Activated effector memory CD4-positive, alpha-beta T cell treated with anti-CD3 and anti-CD28 coated beads, Interleukin-2, amount 50 U/mL, for 16 hours (primary cell): Measurements from ENCODE around the gene TRPM1.

Experiments
- DNase-seq: peaks from one replicate; pipeline ENCODE4 v3.0.0-alpha.2; 2020

The TRPM1 gene

GRCh38 chr15:31013863-31014607, 87.5 kb downstream of the TRPM1 start:
- no peak for DNase-seq

DNA sequence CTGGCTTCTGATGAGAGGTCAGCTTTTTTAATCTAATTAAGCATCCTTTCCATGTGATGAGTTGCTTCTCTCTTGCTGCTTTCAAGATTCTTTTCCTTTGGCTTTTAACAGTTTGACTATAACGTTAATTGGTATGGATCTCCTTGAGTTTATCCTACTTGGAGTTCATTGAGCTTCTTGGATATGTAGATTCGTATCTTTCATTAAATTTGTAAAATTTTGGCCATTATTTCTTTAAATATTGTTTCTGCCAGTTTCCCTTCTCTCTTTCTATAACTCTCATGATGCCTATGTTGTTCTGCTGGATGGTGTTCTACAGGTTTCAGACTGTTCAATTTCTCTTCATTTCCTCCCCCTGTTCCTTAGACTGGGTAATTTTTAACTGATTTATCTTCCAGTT, 89.1 kb downstream of the TRPM1 start:
- no peak for DNase-seq

- no peak for DNase-seq
Observed at GRCh38 chr15:31010036-31010435, 91.5 kb downstream of the TRPM1 start.

DNA sequence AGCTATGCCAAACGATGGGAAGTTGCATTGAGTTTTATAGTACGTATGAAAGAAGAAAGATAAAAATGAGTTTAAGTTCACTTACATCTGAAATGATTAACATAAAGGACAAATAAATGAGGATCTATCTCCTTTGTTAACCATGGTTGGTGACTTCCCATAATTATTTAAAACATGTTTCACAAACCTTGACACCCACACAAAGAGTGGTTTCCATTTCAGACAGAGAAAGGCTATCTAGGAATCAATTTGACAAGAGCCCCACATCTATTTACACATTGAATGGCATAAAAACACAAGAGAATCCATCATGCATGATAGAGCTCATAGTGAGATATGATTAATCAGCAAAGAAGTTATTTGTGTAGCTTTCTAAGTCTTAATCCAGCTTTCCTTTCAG, 95.9 kb downstream of the TRPM1 start:
- DNase-seq, result no peak

DNA sequence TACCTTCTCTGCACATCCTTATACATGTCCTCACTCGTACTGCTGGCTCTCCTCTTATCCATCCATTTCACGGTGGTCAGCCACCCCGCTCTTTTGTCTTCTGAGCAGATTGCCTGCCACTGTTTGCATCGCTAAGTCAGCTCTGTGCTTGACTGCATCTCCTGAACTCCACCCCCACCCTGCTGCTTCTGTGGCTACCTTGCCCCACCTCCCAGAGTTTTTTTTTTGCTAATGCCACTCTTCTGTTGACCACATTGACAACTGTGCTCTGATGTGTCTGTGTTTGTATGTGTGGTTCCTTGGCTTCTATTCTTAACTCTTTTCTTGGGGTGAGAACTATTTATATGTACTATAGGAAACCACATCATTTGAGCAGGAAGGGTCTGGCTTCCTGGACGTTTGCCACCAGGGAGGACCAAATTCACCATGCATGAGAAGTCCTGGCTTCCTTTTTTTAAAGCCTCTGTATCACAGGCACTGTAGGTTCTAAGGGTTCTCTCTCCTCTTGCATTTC, 97.2 kb downstream of the TRPM1 start:
- DNase-seq, result no peak

- DNase-seq, result no peak
Observed at GRCh38 chr15:31001702-31002101, 99.8 kb downstream of the TRPM1 start.

DNA sequence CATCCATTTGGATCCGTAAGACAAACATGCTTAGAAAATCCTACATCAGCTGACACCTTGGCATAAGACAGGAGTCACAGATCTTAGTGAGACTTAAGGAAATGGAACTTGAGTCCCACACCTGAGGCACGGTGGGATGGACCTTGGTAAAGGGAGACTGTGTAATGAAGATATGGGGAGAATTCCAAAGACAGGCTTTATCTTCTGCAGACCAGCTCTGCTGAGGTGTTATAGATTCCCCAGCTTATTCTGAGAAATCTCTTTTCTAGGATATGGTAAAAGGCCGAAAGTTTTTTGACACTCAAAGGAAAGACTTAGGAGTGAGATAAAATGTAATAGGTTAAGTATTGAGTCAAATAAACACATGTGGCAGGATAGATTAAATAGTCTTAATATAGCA, 101.8 kb downstream of the TRPM1 start:
- DNase-seq, result no peak

- no peak for DNase-seq
Observed at GRCh38 chr15:30997270-30997669, 104.3 kb downstream of the TRPM1 start.

GRCh38 chr15:30992249-30992864, 109.2 kb downstream of the TRPM1 start:
- DNase-seq, result no peak

DNA sequence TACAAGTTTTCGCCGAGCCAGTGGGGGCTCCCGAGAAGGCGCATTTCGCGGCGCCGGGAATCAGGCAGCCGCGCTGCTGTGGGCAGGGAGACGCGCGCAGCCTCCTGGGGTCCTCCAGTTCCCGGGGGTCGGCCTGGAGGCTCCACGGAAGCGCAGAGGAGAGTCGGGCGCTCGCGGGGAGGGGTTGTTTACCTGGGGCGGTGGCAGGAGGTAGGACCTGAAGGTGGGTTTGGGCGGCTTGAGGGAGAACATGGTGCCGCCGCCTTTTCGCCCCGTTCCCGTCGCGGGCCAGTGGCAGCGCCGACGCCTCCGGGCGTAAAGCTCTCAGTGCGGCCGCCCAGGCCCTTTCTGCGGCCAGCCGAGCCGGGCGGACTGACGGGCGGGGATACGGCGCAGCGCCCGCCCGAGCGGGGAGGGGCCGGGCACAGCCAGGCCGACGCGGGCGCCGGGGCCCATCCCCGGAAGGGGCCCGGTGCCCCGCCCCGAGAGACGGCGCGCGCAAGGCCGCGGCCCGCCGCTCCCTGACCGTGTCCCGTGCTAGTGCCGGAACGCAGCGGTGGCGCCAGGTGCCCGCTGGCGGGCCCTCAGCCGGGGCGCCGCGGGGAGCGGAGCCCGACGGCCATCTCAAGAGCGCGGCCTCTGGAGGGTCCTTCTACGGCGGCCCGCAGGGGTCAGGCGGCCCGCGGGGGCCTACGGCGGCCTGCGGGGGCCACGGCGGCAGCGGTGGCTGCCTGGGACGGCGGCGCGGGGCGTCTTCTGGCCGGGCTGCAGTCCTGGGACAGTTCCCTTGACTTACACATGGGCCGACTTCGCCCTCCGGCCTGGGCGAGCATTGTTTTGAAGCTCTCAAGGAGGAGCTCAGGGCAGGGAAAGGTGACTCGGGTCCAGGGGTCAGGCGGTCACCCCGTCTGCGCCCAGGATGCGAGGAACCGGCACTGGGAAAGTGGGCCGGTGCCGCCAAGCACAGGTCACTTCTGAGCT, 110.0 kb downstream of the TRPM1 start, which contains the start of gene MTMR10:
Gene MTMR10, minus strand, starts transcription at position 374 of the 981 bp plus-strand sequence. Its CDS starts 122 bp downstream, at position 252.
- peak; percentile 90 for DNase-seq

GRCh38 chr15:30990446-30991254, 110.9 kb downstream of the TRPM1 start:
- no peak for DNase-seq

DNA sequence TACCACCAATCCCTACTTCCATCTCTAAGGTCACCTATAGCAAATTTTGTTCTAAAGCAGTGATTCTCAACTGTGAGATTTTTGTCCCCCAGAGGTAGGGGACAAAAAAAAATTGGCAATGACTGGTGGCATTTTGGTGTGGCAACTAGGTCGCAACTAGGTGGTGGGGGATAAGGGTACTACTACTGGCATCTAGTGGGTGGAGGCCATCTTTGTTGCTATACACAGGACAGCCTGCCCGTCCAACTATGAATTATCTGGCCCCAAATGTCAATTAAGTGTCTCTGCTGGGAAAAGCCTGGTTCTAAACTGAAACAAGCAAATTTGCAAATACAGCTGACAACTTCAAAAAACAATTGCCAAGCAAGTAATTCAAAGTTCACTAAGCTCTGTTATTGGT, 111.5 kb downstream of the TRPM1 start:
- DNase-seq, result no peak

- DNase-seq, result no peak
Observed at GRCh38 chr15:30985081-30985531, 116.4 kb downstream of the TRPM1 start.

DNA sequence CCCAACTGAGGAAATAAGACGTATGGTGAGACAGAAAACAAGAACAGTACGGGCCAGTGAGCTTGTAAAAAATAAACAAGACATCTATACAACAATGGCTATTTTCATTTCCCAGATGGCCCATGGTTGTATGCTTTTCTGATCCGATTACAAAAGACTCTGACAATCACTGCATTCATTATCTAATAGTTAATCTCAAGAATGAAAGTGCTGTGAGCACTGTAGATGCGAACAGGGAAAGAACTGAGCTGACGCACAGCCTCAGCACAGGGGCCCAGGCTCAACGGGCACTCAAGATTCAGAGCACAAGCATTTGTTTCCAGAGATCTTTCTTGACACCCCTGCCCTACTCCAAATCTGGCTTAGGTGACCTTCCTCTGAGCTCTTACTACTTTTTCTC, 117.0 kb downstream of the TRPM1 start:
- no peak for DNase-seq

GRCh38 chr15:30984118-30984517, 117.4 kb downstream of the TRPM1 start:
- DNase-seq, result no peak

GRCh38 chr15:30979457-30979856, 122.1 kb downstream of the TRPM1 start:
- DNase-seq, result no peak

DNA sequence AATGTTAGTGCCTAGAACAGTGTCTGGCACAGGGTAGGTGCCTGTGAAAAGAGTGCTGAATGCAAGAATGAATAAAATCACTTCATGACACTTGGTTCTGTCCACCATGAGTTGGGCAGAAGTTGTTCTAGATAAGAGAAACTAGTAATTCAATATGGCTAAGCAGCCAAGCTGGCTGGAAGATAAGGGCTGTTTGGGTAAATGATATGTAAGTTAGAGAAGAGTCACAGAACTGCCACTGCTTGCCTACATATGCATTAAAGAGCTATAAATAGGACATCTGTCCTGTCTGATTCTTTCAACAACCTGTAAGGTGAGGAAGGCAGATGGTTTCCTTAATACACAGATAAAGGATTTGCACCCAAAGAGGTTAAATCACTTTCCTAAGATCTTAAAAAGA, 123.2 kb downstream of the TRPM1 start:
- DNase-seq, result no peak

DNA sequence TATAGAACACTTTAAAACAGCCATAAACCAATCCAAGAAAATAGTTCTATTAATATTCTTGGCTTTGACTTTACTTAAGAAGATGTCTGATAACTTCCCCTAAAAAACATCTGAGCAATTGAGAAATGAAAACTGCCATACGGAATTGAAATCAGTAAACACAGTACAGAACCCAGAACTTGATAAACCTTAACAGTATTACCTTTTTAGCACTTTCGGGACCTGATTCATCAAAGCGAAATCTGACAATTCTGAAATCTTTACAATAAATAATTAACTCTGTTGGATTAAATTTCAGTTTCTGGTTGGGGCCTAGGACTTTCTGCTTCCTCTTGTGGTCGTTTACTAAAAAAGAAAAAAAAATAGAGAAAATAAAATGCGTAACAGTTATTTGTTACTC, 127.4 kb downstream of the TRPM1 start:
- DNase-seq, result no peak

DNA sequence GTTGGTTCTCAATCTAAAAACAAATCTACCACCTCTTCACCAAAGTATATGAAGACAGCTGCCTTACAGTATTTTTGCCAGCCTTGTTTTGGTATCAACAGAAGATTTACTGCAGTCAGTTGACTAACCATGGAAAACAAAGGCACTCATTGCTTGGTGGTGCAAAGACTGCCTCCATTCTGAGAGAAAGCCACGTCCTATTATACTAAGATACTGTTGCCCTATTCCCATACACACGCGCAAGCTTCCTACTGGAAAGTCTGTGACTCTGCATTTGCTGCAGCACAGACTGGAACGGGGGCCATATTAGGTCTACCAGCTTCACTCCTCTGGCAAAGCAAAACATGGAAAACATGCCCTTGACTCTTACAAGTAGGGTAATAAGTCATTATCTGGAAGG, 128.1 kb downstream of the TRPM1 start:
- no peak for DNase-seq

- DNase-seq, result no peak
Observed at GRCh38 chr15:30969724-30970123, 131.8 kb downstream of the TRPM1 start.

DNA sequence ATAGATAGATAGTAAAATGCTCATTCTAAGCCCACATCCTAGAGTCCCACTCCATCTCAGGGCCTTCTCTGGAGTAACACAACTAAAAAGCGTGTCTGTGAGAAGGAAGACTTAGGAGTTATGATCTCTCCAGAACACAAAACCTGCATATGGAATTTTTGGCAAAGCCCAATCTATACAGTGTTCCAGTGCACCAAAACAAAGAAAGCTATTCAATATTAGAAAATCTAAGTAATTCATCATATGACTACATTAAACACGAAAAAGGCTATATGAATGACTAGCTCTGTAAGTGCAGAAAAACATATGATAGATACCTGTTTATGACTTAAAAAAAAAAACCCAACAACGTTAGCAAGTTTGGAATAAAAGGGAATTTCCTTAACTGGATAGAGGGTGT, 137.8 kb downstream of the TRPM1 start:
- DNase-seq, result no peak

GRCh38 chr15:30962659-30963058, 138.9 kb downstream of the TRPM1 start:
- DNase-seq, result no peak
